ENCODE measurements around the gene SMG6. TPM values are rescaled to one million over a fixed set of nuclear protein-coding genes. Genes with fewer than 3 reads are reported as not detected.
A peak's percentile ranks its signal among the peaks of the same experiment; 100 is the strongest.

SMG6 gene
- total and polyA plus RNA-seq, 2 of the 13 experiments (the other 11 are each of a cell fraction or from before 2014, with no cell fraction given) = 4.6 to 14.6 TPM

GRCh38 chr17:2029911-2030778 is 273.4 kb downstream of the SMG6 start, which contains the start of gene DPH1:
Gene DPH1, plus strand, starts transcription at chr17:2030153. Its CDS starts 17 bp downstream, at chr17:2030170.
- H2AFZ ChIP-seq (ENCODE audit: low read length) = no peak within 1 kb of the TSS
- intact Hi-C loops (cut with micrococcal nuclease; ENCODE audit: unreplicated experiment) (loop anchor here (10.0 kb wide), 2 partner anchors 55 to 145 kb away; no protein-coding TSS in a partner anchor), in situ Hi-C loops (cut with HindIII; ENCODE audit: extremely low pct_ligation_motif_present, low pct_unique_long_range_greater_than_20kb) (loop anchor here (5.0 to 25.0 kb wide), 2 partner anchors 123 to 318 kb away; partner anchors contain the start of genes TLCD2 and WDR81)
- peak within 1 kb of the TSS; percentile 89 to 98 (median 96) for H3K4me3 ChIP-seq (replicated peaks in 1 of 3; ENCODE audit: insufficient read depth in 1 of 3, low read depth in 2 of 3, low read length in 3 of 3)
- peak within 1 kb of the TSS; percentile 52 for H3K27ac ChIP-seq (ENCODE audit: extremely low read length, insufficient read depth, low read length)
- peaks cover 3 to 8% of the 10 kb centered on the region in 2 experiments; a peak in 4 of 5 replicates for H3K36me3 ChIP-seq (replicated peaks in 1 of 2; ENCODE audit: control insufficient read depth in 1 of 2, insufficient read depth in 2 of 2, low read length in 2 of 2)
- peak; percentile 92 for DNase-seq (ENCODE audit: low spot score)
- peak within 1 kb of the TSS; percentile 87 for H3K4me2 ChIP-seq (ENCODE audit: low read depth, low read length)
- BruUV-seq (replicated peaks) = TSS peak; percentile 78
- ChIA-PET POLR2A (interaction anchor here (0.6 to 1.9 kb wide), 3 partner anchors 33 to 73 kb away, joined by 3 to 4 read pairs (median 4); no protein-coding TSS in a partner anchor), CTCF (ENCODE audit: low intra/inter-chr PET ratio, low total read pairs) (interaction anchor here (0.8 to 1.4 kb wide), 2 partner anchors 121 to 147 kb away, joined by 4 to 15 read pairs; no protein-coding TSS in a partner anchor)
- 1% methylated on average over 20 of the region's 59 CpGs for WGBS (ENCODE audit: low lambda C conversion rate)
- peaks cover 32% of the 10 kb centered on the region for H3K4me1 ChIP-seq (ENCODE audit: insufficient read depth, low read length)
- H3K79me2 ChIP-seq (ENCODE audit: insufficient read depth, low read length) = peaks cover 6% of the 10 kb centered on the region
- peak; percentile 99 for FAIRE-seq
- no peaks in the 10 kb centered on the region for H3K9me3 ChIP-seq (ENCODE audit: low read length)
- H3K9ac ChIP-seq (ENCODE audit: insufficient read depth, low read depth, low read length) = peak within 1 kb of the TSS; percentile 87
- H3K27me3 ChIP-seq (ENCODE audit: control insufficient read depth in 1 of 2, insufficient read depth in 2 of 2, low read length in 2 of 2) = peaks cover 0 to 24% of the 10 kb centered on the region in 2 experiments; a peak in 2 of 5 replicates
- H4K20me1 ChIP-seq (ENCODE audit: insufficient read depth, low read length) = peaks cover 4% of the 10 kb centered on the region
- ATAC-seq = peak; percentile 94
- peak; percentile 74; the same call in 1 of the 2 replicates for TF ChIP-seq TARDBP (CRISPR knock-in tag; IDR thresholded peaks at IDR 0.05)
- no peak for TF ChIP-seq PRDM15 (CRISPR knock-in tag; IDR thresholded peaks at IDR 0.05)
- TF ChIP-seq PAF1 (CRISPR knock-in tag; IDR thresholded peaks at IDR 0.05) = no peak
- no peak for TF ChIP-seq SRSF1 (optimal IDR thresholded peaks at IDR 0.05; ENCODE audit: low read depth, low read length)
- TF ChIP-seq KAT7 (CRISPR knock-in tag; IDR thresholded peaks at IDR 0.05; ENCODE audit: borderline replicate concordance) = 0 out of 2 replicates have a peak, but pooled peaks have one; percentile 81
- no peak for TF ChIP-seq CHCHD3 (CRISPR knock-in tag; IDR thresholded peaks at IDR 0.05)
- no peak for TF ChIP-seq ZNF143 (CRISPR knock-in tag; IDR thresholded peaks at IDR 0.05)
- no peak for TF ChIP-seq ZNF260 (CRISPR knock-in tag; IDR thresholded peaks at IDR 0.05; ENCODE audit: borderline replicate concordance, low read depth)
- no peak for TF ChIP-seq ZNF230 (CRISPR knock-in tag; IDR thresholded peaks at IDR 0.05)
- TF ChIP-seq ZNF207 (IDR thresholded peaks at IDR 0.05; ENCODE audit: borderline replicate concordance) = no peak
- no peak for TF ChIP-seq ZNF20 (CRISPR knock-in tag; IDR thresholded peaks at IDR 0.05)
- TF ChIP-seq KMT2B (CRISPR knock-in tag; IDR thresholded peaks at IDR 0.05) = peak; percentile 88
- TF ChIP-seq, protein P1, sequence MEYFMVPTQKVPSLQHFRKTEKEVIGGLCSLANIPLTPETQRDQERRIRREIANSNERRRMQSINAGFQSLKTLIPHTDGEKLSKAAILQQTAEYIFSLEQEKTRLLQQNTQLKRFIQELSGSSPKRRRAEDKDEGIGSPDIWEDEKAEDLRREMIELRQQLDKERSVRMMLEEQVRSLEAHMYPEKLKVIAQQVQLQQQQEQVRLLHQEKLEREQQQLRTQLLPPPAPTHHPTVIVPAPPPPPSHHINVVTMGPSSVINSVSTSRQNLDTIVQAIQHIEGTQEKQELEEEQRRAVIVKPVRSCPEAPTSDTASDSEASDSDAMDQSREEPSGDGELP (IDR thresholded peaks at IDR 0.05; ENCODE audit: borderline replicate concordance, low read depth) = peak; percentile 77; the same call in 1 of the 2 replicates
- TF ChIP-seq MED13 (CRISPR knock-in tag; IDR thresholded peaks at IDR 0.05) = 0 out of 2 replicates have a peak, but pooled peaks have one; percentile 54
- TF ChIP-seq KDM4B (CRISPR knock-in tag; IDR thresholded peaks at IDR 0.05) = peak; percentile 59
- 0 out of 2 replicates have a peak, but pooled peaks have one; percentile 38 for TF ChIP-seq RFX5 (IDR thresholded peaks at IDR 0.05; ENCODE audit: low read depth, low read length)
- no peak for TF ChIP-seq MAFF (IDR thresholded peaks at IDR 0.05; ENCODE audit: low read depth, low read length)
- peak; percentile 58; the same call in 1 of the 2 replicates for TF ChIP-seq KLF15 (CRISPR knock-in tag; IDR thresholded peaks at IDR 0.05; ENCODE audit: borderline replicate concordance)
- TF ChIP-seq ZNF343 (CRISPR knock-in tag; IDR thresholded peaks at IDR 0.05) = no peak
- TF ChIP-seq NR1H2 (CRISPR knock-in tag; IDR thresholded peaks at IDR 0.05; ENCODE audit: borderline replicate concordance, low read depth) = 0 out of 2 replicates have a peak, but pooled peaks have one; percentile 76

All from HepG2 (cell line).